Middle frontal gyrus (tissue), 1 donor: Measurements from ENCODE around the gene KCTD10.
"Not testable (repeated sequence)": the region's sequence is repeated elsewhere in the genome, so short reads cannot be mapped to it uniquely, and the experiment has no call there.

ENCODE experiments used
- DNase-seq: peaks from one replicate; pipeline ENCODE4 v3.0.0-alpha.2; 2015; ENCODE audit warnings: low spot score; ENCODE audit errors: extremely low spot score

Gene KCTD10

DNA sequence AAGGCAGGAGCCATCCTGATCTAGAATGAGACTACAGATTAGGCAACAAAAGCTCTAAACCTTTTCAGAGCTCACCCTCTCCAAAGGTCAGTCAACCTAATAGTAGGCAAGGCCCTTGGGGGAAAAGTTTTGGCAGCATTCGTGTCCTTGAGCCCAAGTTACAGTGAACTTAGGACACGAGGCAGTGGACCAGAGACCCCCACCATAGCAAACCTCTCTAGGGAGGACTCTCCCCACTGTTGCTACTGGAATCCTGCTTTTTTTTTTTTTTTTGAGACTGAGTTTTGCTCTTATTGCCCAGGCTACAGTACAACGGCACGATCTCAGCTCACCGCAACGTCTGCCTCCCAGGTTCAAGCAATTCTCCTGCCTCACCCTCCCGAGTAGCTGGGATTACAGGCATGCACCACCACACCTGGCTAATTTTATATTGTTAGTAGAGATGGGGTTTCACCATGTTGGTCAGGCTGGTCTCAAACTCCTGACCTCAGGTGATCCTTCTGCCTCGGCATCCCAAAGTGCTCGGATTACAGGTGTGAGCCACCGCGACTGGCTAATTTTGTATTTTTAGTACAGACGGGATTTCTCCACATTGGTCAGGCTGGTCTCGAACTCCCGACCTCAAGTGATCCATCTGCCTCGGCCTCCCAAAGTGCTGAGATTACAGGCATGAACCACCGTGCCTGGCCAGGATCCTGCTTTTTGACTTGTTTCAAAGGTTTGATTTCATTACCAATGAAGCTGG, 3.4 kb downstream of the KCTD10 start:
- DNase-seq = not testable (repeated sequence)

DNA sequence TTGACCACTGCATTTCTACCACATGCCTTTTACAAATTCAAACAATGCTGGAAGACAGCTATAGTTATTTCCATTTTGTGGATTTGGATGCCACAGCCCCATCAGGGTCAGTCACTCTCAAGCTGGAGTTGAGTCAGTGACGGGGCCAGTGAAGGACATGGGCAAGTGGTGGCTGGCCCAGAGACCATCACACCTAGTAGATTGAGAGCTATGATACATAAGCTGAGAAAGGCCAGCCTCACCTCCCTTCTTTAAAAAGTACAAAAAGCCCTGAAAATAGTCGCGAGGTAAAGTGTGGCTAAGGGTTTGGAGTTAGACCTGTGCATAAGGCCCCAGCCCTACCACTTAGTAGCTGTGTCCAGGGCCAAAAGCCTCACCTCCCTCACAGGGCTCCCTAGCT, 4.1 kb downstream of the KCTD10 start:
- no peak for DNase-seq

DNA sequence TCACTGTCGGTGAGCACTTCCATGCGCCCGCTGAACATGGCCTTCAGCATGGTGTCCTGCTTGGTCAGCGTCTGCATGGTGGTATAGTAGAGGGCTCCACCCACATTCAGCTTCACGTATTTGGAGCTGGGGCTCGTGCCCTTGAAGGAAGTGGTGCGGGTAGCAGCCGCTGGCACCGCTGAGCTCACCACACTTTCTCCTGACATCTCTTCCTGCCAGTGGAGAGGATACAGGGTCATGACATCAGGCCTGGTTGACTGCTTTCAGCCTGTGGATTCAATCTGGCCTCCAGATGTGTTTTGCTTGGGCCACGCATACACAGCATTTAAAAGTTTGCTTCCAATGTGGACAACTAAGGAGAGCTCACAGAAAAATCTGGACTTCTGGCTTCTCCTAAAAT, 7.6 kb downstream of the KCTD10 start:
- DNase-seq = no peak

DNA sequence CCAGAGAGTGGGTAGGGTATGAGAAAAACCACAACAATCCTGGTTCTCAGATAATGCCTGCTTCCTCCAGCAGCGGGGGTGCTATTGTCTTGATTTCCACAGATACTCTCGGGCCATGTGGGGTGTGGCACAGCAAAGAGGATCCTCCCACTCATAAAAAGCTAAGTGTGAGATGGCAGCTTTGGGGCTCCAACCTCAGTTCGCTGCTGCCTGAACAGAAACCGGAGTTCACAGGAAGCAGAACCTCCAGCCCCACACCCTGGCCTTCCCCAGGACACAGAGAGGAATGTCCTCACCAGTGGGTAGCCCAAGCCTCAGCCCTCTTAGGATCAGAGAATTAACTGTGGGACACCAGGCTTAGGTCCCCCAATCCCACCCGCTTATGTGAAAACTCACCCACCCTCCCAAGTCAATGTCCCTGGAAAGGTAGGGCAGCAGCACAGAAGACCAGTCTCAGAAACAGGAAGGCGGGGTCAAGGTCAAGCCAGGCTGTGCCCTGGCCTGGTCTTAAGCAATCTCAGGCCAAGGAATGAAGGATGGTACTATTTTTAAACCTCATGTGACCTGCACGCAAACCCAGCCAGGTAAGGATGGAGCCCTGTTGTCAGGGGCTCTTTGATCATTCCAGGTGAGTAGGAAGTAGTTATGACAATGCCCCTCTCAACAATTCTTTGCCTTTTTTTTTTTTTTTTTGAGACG, 9.0 kb downstream of the KCTD10 start:
- no peak for DNase-seq

DNA sequence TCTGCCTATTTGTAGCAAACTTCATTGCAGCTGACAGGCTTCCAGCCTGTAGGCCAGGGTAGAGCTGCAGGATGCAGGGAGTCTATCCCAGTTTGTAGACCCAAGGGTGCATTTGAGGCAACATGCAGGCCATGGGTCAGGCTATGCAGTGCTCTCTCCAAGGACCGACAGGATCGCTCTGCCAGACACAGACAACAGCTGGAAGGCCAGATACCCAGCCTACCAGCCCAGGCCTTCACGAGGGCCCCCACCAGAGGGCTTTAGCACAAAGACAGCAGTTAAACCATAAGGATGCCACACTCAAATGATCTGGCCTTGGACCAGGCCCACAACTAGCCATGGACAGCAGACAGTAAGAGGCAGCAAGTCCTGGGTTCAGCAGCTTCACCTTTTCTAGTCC, 10.3 kb downstream of the KCTD10 start:
- DNase-seq = no peak

DNA sequence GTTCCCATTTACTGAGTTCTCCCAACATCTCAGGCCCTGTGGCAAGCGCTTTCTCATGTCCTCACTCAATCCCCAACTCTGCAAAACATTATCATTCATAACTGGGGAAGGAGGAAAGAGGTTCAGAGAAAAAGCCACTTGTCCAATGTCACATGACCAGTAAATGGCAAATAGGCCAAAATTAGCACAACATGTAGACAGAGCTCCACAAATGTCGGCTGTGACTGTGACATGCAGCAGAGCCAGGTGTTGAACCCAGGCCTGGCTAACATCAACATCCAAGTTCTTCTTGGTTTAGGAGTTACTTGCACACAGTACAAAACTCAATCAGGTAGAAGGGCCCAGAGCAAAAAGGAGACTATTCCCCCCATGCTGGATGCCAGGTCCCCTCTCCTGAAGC, 10.8 kb downstream of the KCTD10 start:
- no peak for DNase-seq

DNA sequence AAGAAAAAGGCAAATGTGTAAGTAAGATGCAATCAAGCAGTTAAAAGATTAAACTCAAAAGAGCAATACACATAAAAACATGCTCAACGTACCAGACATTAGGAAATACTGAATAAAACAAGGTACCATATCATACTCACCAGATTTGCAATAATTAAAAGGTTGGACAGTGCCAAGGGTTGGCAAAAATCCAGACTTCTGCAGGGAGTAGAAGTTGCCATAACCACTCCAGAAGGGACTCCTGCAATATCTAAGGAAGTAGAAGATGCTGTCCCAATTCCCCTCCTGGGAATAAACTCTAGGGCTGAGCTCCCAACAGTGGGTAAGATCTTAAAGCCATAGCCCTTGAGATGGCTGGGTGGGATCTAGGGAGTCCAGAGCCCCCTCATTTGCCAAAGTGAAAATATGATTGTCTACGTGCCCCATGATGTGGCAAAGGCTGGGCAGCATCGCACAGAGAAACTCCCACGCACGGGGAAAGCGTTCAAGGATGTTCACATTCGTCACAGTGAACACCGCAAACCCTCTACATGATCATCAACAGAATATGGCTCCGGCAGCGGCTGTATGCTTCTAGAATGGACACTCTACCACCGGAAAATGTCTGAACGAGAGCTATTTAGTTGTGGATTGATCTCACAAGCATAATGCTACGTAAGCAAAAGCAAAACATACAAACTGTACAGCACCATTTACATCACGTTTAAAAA, 12.3 kb downstream of the KCTD10 start:
- DNase-seq = no peak

DNA sequence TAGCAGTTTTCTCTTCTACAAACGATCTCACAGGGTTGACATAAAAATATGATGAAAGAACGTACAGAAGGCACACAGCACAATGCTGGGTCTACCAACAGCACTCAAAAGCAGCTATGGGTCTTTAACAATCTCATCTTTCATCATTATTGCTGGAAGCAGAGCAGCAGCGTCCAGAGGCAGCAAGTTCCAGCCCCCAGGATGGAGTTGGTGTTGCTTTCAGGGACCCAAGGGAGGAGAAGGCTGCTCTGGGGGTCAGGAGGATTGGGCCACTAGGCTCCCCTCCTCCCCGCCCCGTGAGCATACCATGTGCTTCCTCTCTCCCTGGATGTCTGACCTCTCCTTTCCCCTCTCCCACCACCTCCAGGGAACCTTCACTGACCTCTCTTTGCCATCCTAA, 13.3 kb downstream of the KCTD10 start:
- no peak for DNase-seq

DNA sequence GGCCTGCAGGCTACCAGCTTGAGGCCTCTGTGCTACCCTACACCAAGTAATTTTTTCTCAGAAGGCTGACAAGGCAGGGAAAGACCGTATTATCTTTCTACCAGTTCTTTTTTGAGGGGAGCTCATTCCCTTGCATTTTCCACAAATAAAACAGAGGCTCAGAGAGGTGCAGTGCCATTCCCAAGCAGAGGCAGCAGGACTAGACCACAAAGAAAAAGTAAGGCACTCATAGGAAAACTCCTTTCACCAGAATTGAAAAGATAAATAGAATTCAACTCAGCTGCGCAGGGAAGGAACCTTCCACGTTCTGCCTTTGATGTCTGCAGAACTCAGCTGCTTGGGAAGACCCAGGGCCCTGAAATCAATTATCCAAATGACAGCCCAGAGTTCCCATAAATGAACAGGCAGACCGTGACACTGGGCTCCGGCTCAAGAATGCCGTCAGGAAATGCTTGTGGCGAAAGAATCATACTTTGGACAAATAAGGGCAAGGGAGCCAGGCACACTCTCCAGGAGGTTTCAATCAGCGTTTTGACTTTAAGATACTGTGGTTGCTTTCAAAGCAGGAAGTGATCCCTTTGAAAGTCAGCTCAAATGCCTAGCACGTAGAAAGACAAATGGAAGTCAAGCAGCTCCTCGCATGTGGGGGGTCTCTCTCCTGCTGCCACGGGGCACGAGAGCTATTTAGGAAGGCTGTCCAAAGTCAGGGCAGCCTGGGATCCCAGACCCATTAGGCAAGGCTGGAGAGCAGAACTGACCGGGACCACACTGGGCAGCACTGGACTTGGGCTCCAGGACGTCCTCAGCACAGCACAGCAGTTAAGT, 14.0 kb downstream of the KCTD10 start:
- DNase-seq = no peak

DNA sequence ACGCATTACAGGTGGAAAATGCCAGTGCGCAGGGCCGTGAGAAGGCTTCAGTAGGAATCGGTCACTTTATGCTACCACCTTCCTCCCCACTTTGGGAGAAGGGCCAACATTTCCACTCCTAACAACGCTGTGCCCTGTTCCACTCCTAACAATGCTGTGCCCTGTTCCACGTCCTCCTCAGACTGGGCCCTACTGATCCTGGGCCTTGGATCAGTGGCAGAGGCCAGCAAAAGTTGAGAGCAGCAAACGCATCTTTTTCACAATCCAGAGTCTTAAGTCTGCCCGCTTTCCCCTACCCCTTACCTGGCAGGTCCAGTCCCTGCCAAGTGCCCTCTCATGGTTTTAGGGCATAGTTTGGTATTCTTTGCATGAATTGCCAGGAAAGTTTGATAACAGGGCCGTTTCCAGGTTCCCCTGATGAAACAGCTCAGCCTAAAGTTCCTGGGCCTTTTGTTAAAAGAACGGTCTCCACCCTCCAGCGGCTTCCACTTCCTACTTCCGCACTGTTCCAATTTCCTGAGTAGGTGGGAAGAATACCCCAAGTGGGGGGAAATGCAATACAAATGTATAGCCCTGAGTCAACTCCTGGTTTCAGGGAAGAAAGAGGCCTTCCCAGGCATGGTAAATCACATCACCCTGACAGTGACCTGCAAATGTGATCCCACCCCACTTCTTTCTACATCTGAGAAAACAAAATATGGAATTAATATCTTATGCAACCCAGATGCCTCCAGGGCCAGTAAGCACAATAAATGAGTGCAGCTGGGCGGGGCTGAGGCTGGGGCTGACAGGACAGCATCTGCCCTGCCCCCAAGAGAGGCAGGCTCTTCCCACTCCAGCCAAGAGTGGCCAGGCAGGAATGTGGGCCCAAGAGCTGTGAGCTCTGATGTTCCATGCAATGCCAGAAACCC, 15.0 kb downstream of the KCTD10 start:
- DNase-seq = no peak

DNA sequence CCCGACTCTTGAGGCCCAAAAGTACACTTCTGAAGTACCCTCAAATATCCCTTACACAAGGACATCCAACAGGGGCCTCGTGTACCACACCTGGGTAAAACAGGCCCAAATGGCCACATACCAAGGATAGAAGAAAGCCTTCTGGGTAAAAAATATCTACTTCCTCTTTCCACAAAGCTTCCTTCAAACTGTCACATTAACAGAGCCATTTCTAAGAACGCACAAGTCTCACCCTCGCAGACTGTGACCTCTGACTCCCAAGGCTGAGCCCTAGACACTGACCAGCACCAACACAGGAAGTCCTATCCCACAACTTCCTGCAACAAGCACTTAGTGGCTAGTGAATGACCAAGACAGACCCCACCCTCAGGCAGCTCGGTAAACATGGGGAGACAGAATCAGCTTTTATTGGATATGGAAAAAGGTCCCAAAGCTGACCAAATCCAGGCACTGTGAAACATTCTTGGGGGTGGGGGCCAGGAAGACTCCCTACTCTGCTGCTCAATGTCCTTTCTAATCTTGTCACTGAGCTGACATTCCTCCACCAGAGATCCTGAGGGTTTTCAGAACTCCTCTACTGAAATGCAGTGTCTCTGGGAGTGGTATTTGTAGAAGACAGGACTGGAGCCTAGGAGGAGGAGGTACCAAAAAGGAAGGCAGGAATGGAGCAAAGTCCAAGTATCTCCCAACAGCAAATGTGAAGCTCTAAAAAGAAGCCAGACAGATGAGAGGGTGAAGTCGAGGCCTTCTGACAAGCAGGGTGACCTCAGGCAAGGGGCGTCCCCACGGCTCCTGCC, 15.9 kb downstream of the KCTD10 start:
- DNase-seq = no peak

DNA sequence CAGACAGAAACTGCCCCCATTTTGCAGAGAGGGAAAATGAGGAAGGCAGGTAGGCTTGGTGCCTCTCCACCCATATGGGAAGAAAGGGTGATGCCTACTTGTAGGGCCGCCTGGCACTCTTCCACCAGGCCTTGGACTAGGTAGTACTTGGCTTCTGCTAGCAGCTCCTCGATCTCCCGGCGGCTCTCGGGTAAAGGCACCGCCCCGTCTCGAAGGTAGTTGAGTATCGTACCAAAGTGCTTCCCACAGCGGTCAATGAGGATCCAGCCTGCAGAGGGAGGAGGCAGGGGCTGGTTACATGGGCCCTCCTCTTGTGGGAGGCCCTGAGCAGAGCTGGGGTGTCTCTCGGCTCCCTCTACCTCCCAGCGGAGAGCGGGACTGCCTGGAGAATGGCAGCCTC, 16.6 kb downstream of the KCTD10 start:
- DNase-seq = no peak

DNA sequence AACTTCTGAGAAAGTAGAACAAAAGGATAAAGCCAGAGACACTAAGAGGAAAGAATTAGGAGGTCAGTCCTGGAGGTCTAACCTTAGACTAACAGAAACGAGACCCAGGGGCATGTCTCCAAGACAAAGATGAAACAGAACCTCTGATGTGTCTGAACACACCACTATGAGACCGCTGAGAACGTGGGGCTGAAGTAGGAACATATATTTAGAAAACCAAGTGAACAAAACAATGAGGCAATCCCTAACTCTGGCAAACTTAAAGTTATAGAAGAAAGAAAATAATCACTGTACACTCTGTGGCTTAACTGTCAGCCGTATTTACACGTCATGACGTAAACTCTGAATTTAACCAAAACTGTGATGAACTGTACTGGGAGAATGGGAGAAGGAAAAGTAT, 17.9 kb downstream of the KCTD10 start:
- DNase-seq = no peak

DNA sequence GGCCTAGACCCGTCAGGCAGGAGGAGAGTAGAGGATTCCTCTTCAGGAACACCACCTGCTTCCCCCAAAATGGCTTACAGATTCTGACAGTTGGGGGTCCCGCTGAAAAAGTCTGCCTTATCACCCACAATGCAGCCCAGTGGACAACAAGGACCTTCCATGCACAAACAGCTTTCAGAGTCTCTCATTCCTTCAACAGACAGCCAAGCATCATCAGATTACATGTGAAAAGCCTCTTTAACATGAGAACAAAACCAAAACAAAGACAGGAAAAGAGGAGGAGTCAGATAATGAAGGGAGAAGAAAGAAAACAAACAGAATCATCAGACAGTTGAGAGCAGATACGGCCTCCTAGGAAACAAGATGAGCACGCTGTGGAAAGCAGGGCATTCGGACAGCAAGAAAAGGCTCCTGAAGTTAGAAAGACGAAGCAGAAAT, 18.3 kb downstream of the KCTD10 start:
- DNase-seq = no peak

DNA sequence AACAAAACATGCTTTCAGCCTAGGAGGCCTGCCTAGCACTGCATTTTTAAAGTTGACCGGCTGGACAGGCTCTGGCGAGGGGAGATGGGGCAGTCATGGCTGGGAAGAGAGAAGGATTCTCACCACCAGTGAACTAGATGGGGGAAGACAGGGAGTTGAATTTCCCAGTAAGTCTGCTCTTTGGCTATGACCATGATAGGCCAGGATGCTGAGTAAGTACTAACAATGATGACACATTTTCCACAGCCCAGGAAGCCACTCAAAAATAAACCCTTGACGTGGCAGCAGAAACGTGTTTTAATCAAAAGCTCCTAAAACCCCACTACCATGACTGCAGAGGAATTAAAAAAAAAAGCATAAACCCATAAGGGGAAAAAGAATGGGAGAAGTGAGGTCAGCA, 19.0 kb downstream of the KCTD10 start:
- DNase-seq = no peak

DNA sequence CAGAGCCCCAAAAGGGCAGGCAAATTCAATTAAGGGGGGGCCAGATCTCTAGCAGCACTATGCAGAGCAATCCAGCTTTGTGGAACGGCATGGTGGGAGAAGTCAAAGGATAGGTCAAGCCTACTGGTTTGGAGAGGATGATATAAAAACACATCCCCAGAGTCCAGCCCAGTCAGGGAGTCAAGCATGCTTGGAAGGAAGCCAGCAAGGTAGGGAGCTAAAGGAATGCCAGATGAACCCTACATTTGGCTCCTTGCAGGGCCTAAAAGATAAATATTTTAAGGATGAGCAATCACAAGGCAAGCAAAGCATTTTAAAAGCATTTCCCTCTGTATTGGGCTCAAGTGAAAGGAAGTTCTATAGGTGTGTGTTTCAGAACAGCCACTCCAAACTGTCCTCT, 21.4 kb downstream of the KCTD10 start:
- no peak for DNase-seq

DNA sequence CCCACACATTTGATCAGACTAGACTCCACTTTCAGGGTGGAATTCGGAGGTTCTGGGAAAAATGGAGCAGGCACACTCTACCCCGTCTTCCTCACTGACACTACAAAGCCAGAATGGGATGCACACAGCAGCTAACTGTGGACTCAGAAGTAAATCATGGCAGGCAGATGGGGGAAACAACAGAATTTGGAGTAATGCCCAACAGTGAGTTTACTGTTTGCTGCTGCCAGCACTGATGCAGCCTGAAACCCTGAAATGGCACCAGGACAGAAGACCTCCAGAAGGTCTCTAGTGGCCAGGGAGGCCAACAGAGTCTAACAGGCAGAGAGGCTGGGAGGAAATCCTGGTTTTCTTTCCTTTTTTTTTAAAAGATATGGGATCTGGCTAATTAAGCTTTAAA, 24.6 kb downstream of the KCTD10 start:
- DNase-seq = no peak

DNA sequence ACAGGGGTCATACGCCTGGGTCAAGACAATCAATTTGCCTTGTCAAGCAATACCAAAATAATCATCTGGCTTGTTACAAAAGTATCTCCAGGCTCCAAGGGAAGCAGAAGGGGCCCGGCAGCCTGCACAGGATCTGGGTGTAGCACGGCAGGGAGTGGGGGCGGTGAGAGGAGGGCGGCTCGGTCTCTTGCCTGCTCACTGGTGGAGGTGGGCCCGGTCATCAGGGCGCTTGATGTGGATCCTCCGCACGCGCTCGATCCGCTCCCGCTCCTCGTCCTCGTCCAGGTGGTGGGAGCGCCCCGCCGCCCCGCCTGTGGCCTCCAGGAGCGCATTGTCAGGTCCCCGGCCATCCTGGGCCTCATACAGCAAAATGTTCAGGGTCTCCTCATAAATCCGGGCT, 25.7 kb downstream of the KCTD10 start:
- no peak for DNase-seq

DNA sequence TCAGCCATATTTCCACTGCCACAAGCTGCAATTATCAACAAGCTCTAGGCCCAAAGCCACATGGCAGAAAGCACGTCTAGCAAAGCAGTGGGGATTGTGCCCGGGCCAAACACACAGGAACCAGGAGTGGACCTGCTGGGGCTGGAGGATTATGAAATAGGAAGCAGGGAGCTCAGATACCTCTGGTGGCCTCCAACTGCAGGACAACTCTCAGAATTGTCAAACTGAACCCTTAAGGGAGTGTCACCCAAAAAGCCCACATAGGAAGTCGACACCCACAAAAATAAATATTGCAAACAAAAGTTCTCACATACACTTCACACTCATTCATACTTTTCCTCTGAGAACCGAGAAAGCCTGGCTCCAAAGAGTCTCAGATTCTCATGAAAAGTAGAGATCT, 26.1 kb downstream of the KCTD10 start:
- no peak for DNase-seq
